ENCODE measurements around the gene DGKG. TPM values are rescaled to one million over a fixed set of nuclear protein-coding genes. Genes with fewer than 3 reads are reported as not detected.

The DGKG gene
- total RNA-seq, 4 donors from 2014 or later: 1.2 to 13.7 (median 2.1) TPM

- Histone ChIP-seq H3K27ac (no peak overlapping the region), H3K9me3 (no peaks in the 10 kb centered on the region), H3K36me3 (no peaks in the 10 kb centered on the region), H3K27me3 (no peaks in the 10 kb centered on the region), H3K4me1 (no peaks in the 10 kb centered on the region), H3K4me3 (no peak overlapping the region)
- DNase-seq: no peak
- intact Hi-C loops (cut with DNase I): no loop called here
- TF ChIP-seq POLR2A (IDR thresholded peaks at IDR 0.05): no peak
- no peak for TF ChIP-seq CTCF (IDR thresholded peaks at IDR 0.05)
- WGBS, 2 donors: 67 to 81% methylated on average over 12 of the region's 12 CpGs
Measured at GRCh38 chr3:186138272-186138981, 223.6 kb downstream of the DGKG start.

DNA sequence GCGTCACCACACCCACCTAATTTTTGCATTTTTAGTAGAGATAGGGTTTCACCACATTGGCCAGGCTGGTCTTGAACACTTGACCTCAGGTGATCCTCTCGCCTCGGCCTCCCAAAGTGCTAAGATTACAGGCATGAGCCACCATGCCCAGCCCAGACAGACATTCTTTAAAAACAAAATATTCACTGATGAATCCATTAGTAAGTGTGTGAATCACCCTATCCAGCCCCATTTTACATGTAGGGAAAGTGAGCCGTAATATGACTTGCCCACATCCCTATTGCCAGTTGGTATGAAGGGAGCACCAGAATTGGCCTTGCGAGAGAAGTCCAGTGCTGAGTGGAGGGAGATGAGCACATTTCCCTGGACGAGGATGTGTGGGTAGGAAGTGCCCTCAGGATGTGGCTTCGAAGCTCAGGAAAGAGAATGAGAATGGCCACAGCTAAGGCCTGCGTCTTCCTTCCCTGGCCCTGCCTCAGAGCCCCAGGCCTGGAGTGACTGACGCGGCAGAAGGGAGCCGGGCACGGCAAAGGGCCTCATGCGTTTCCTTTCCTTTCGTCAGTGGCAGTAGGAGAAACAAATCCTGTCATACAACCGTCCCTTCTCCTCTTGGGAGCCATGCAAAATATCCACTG lies 224.9 kb downstream of the DGKG start:
- Histone ChIP-seq H3K27me3 (no peaks in the 10 kb centered on the region), H3K9me3 (no peaks in the 10 kb centered on the region), H3K4me1 (no peaks in the 10 kb centered on the region), H3K27ac (no peak overlapping the region), H3K36me3 (no peaks in the 10 kb centered on the region), H3K4me3 (no peak overlapping the region)
- TF ChIP-seq CTCF (IDR thresholded peaks at IDR 0.05) (no peak), POLR2A (IDR thresholded peaks at IDR 0.05) (no peak)
- intact Hi-C loops (cut with DNase I): no loop called here
- no peak for DNase-seq
- WGBS, 2 donors: 75 to 79% methylated on average over 13 to 15 of the region's 15 CpGs

- DNase-seq: no peak
- Histone ChIP-seq H3K4me3 (no peak overlapping the region), H3K27me3 (no peaks in the 10 kb centered on the region), H3K27ac (no peak overlapping the region), H3K36me3 (no peaks in the 10 kb centered on the region), H3K4me1 (no peaks in the 10 kb centered on the region), H3K9me3 (no peaks in the 10 kb centered on the region)
- TF ChIP-seq POLR2A (IDR thresholded peaks at IDR 0.05): no peak
- TF ChIP-seq CTCF (IDR thresholded peaks at IDR 0.05): no peak
- 86 to 95% methylated on average over 3 to 5 of the region's 5 CpGs for WGBS, 2 donors
- intact Hi-C loops (cut with DNase I): no loop called here
Measured at GRCh38 chr3:186133980-186134379, 228.1 kb downstream of the DGKG start.

- Histone ChIP-seq H3K4me1 (no peaks in the 10 kb centered on the region), H3K9me3 (no peaks in the 10 kb centered on the region), H3K4me3 (no peak overlapping the region), H3K27ac (no peak overlapping the region), H3K27me3 (no peaks in the 10 kb centered on the region), H3K36me3 (no peaks in the 10 kb centered on the region)
- WGBS, 2 donors: 71 to 78% methylated on average over 1 to 2 of the region's 2 CpGs
- no peak for DNase-seq
- TF ChIP-seq POLR2A (IDR thresholded peaks at IDR 0.05) (no peak), CTCF (IDR thresholded peaks at IDR 0.05) (no peak)
- intact Hi-C loops (cut with DNase I): no loop called here
Measured at GRCh38 chr3:186132487-186132886, 229.5 kb downstream of the DGKG start.

GRCh38 chr3:186129206-186129605 lies 232.8 kb downstream of the DGKG start:
- H3K4me3 ChIP-seq: no peak overlapping the region
- 69% methylated on average over 2 to 4 of the region's 4 CpGs for WGBS, 2 donors
- H3K4me1 ChIP-seq: no peaks in the 10 kb centered on the region
- DNase-seq: no peak
- TF ChIP-seq POLR2A (IDR thresholded peaks at IDR 0.05) (no peak), CTCF (IDR thresholded peaks at IDR 0.05) (no peak)
- H3K27me3 ChIP-seq: no peaks in the 10 kb centered on the region
- no peaks in the 10 kb centered on the region for H3K36me3 ChIP-seq
- intact Hi-C loops (cut with DNase I): no loop called here
- H3K27ac ChIP-seq: no peak overlapping the region
- H3K9me3 ChIP-seq: no peaks in the 10 kb centered on the region
